NB4 (cell line): ENCODE data around the gene CTNS.

Source experiments
- MAX ChIP-seq: IDR thresholded peaks from 2 replicates; pipeline ENCODE4 v1.6.1; 2011; ENCODE audit warnings: low read depth, low read length
- MYC ChIP-seq: IDR thresholded peaks from 2 replicates; pipeline ENCODE4 v1.6.1; 2011; ENCODE audit warnings: low read depth, low read length
- POLR2A ChIP-seq: IDR thresholded peaks from 2 replicates; pipeline ENCODE4 v1.6.1; 2011; ENCODE audit warnings: mild to moderate bottlenecking; ENCODE audit not compliant: insufficient read length; ENCODE audit errors: extremely low read depth
- TF ChIP-seq, protein P1 (sequence below): IDR thresholded peaks from one replicate; pipeline ENCODE4 v1.5.1; 2012; ENCODE audit warnings: low read depth, low read length

DNA sequence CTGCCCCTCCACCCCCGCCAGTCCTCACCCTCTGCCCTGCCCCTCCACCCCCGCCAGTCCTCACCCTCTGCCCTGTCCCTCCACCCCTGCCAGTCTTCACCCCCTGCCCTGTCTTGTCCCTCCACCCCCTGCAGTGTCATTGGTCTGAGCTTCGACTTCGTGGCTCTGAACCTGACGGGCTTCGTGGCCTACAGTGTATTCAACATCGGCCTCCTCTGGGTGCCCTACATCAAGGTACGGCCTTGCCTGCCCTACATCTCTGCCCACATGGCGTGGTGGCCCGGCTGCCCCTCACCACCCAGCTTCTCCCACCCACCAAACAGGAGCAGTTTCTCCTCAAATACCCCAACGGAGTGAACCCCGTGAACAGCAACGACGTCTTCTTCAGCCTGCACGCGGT, 19.8 kb downstream of the CTNS start:
- TF ChIP-seq, protein P1, sequence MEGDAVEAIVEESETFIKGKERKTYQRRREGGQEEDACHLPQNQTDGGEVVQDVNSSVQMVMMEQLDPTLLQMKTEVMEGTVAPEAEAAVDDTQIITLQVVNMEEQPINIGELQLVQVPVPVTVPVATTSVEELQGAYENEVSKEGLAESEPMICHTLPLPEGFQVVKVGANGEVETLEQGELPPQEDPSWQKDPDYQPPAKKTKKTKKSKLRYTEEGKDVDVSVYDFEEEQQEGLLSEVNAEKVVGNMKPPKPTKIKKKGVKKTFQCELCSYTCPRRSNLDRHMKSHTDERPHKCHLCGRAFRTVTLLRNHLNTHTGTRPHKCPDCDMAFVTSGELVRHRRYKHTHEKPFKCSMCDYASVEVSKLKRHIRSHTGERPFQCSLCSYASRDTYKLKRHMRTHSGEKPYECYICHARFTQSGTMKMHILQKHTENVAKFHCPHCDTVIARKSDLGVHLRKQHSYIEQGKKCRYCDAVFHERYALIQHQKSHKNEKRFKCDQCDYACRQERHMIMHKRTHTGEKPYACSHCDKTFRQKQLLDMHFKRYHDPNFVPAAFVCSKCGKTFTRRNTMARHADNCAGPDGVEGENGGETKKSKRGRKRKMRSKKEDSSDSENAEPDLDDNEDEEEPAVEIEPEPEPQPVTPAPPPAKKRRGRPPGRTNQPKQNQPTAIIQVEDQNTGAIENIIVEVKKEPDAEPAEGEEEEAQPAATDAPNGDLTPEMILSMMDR: no peak
- TF ChIP-seq MAX (no peak), POLR2A (no peak), MYC (no peak)
